Endometrial microvascular endothelial cells (primary cell): ENCODE data around the gene SLC10A7. TPM values are rescaled to one million over a fixed set of nuclear protein-coding genes. Genes with fewer than 3 reads are reported as not detected.

Experiments
- in situ Hi-C: cut with HindIII; loops from 2 replicates; pipeline ENCODE4 v1.10.0; 2017; ENCODE audit warnings: low sequenced_read_pairs, low pct_unique_long_range_greater_than_20kb; ENCODE audit errors: inconsistent ontology term
- total RNA-seq: library from RNA; depleted of rRNA; stranded (reverse); fragments of >200 nt; gene quantifications from one replicate; pipeline ENCODE4 v1.2.3, GENCODE V29; 2015; ENCODE audit errors: inconsistent ontology term

The SLC10A7 gene
- total RNA-seq, 1 donor from 2014 or later, result 9.7 TPM

- in situ Hi-C loops, result no loop called here
Observed at GRCh38 chr4:146333895-146334262, 187.9 kb downstream of the SLC10A7 start.

DNA sequence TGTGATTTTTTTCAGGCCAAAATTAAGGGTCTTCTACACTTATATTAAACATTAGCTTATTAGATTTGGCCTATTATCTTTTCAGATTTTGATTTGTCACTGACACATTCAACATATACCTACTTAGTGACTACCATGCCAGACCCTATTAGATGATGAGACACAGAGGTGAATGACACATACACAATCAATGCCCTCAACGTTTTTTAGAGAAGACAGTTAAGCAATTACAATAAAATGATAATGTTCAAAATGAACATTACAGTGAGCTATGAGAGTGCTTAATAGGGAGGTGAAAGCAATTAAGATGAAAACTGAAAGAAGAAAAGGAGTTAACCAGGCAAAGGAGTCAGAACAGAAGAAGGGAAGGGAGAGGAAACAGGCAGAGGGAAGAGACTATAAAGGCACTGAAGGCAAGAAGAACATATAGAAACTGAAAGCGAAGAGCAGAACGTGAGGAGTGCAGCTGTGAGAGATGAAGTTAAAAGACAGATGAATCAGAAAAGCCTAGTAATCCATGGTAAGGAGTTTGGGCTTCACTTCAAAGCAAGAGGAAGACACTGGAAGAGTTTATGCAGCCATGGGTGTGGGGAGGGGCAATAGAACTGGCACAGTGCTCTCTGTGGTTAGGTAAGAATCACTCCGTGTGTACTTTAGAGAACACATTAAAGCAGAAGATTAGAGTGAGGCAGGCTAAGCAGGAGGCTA is 188.4 kb downstream of the SLC10A7 start:
- in situ Hi-C loops, result no loop called here

GRCh38 chr4:146330392-146330791 is 191.3 kb downstream of the SLC10A7 start:
- in situ Hi-C loops, result no loop called here

DNA sequence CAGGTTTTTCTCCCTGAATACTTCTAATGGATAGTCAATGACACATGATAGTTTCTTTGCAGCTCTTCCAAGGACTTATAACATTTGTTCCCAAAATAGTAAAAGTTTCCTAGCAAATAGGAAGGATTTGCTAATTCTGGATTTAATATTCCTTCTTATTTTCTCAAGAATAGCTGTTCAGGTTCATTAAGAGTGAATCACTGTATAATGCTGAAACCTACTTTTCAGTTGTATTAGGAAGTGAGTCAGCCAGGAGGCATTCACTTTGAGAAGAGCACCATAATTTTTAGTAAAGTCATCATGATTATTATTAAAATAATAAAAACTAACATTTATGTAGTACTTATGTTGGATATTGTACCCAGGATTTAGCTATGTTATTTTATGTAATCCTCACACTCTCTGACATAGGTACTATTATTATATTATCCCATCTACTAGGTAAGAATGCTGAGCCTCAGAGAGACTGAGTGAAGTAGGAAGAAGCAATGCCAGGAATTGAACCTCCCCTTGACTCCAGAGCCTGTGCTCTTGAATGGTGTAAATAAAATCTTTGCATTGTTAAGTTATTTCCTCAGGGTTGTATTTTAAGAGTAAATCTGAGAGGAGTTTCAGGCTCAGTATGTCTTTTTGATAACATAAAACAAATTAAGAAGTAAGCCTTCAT is 192.6 kb downstream of the SLC10A7 start:
- in situ Hi-C loops, result no loop called here

- in situ Hi-C loops, result no loop called here
Observed at GRCh38 chr4:146327859-146328650, 193.7 kb downstream of the SLC10A7 start.

- in situ Hi-C loops, result no loop called here
Observed at GRCh38 chr4:146318894-146319293, 202.8 kb downstream of the SLC10A7 start.

DNA sequence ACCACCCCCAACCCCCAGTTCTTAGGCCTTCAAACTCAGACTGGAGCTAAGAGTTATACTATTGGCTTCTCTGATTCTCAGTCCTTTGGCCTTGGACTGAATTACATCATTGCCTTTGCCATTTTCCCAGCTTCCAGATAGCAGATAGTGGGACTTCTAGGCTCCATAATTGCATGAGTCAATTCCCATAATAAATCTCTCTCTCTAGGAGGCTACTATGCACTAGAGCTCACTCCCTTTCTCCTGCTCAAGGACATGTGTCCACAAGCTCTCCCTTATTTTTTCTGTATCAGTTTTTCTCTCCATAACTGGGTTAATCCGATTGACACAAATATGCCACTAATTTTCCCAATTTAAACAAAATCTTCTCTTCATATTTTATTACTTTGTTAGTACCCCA is 204.0 kb downstream of the SLC10A7 start:
- in situ Hi-C loops, result no loop called here

GRCh38 chr4:146315184-146315583 is 206.6 kb downstream of the SLC10A7 start:
- in situ Hi-C loops, result no loop called here

GRCh38 chr4:146311238-146311970 is 210.3 kb downstream of the SLC10A7 start:
- in situ Hi-C loops, result no loop called here

- in situ Hi-C loops, result no loop called here
Observed at GRCh38 chr4:146310319-146311021, 211.3 kb downstream of the SLC10A7 start.

- in situ Hi-C loops, result no loop called here
Observed at GRCh38 chr4:146308951-146309350, 212.8 kb downstream of the SLC10A7 start.

DNA sequence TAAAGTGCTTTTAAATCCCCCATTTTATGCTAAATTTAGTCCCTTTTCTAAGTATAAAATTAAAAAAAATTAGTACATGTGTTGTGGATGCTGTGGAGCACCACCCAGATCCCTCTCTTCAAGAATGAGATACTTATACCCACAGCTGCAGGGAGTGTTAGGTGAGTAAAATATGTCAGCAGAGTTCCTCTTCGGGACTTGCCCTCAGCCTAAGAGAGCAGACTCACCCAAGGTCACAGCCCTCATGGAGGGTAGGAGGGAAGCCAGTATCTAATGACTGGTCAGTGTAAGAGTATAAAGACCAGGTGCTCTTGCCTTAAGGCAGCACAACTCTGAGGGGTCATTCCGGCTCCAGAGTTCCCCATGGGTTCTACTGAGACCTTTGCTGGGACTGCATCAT is 218.9 kb downstream of the SLC10A7 start:
- in situ Hi-C loops, result no loop called here

- in situ Hi-C loops, result no loop called here
Observed at GRCh38 chr4:146299607-146300006, 222.1 kb downstream of the SLC10A7 start.

GRCh38 chr4:146294776-146295175 is 227.0 kb downstream of the SLC10A7 start:
- in situ Hi-C loops, result no loop called here

GRCh38 chr4:146292508-146292907 is 229.2 kb downstream of the SLC10A7 start:
- in situ Hi-C loops, result no loop called here

DNA sequence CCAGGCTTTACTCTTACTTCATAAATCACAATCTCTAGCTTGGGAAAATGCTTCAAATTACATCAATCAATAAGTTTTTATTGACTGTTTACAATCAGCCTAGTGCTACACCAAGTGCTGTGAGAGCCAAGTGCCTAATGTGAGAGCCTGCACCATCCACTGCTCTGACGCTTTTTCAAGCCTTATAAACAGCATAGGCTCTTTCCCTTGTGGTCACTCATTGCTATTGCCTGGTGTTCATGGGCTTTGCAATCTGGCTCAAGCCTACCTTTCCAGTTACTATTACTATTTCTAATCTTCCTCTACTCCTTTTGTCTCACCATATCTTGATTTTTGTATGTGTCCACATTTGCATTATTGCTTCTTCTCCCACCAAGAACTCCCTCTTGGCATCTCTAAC is 230.4 kb downstream of the SLC10A7 start:
- in situ Hi-C loops, result no loop called here

DNA sequence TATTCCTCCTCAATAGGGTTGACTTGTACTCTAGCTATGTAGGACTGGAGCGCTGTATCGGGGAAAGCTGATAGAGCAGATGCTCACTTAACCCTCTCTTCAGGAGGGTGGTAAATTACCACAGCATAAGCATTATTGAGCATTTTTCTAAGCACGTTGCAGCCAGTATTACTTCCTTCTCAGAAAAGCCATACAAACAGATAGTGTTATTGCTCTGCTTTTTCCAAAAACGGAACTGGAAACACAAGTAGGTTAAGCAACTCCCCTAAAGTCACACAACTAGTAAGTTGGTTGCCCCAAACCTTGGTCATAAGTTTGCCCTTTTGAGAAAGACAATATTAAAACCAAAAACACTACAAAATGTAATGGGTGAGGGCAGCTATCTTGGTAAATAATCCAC is 233.5 kb downstream of the SLC10A7 start:
- in situ Hi-C loops, result no loop called here

- in situ Hi-C loops, result no loop called here
Observed at GRCh38 chr4:146285037-146285436, 236.7 kb downstream of the SLC10A7 start.
